Measurements from ENCODE around the gene PHAF1. TPM values are rescaled to one million over a fixed set of nuclear protein-coding genes. Genes with fewer than 3 reads are reported as not detected.

The PHAF1 gene
- total and polyA plus RNA-seq, 2 of the 13 experiments (the other 11 are each of a cell fraction or from before 2014, with no cell fraction given): 48.3 to 174 TPM

DNA sequence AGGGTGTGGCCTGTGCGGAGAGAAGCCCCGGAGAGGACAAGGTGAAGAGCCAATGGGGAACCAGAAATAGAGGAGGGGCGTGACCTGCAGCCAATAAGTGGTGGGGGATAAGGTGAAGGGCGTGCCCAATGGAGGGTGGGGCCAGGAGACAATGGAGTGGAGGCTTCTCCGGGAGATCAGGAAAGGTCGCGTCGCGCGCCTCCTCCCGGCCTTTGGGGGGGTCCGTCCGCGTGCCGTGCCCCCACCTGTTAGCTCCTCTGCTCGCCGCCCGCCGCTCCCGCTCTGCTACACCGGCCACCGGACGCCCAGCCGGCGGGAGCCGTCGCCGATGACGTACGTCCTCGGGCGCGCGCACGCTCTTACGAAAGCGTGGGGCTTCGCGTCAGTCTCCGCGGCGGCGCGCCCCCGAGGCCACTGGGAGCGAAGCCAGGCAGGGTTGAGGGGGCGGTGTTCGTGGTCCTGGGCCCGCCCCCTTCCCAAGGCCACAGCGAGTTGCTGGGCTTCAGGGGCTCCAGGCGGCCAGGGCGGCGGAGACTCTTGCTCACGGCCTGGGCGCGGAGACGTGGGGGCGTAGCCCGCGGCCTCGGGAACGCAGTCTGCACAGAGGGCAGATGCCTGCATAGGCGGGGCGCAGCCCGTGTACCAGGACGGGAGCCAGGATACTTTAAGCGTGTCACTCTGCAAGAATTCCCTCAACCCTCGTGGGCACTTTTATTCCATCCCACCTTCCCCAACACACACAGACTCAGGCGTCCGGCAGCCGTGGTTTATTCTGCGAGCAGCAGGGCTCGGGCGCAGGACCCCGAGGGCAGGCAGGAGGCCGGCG, 74.1 kb downstream of the PHAF1 start, which contains the start of gene MATCAP1 (continued):
- TF ChIP-seq NCOA2 (CRISPR knock-in tag; IDR thresholded peaks at IDR 0.05) (peak; percentile 35; the same call in 1 of the 2 replicates), HOXD1 (CRISPR knock-in tag; IDR thresholded peaks at IDR 0.05) (no peak), ZNF547 (CRISPR knock-in tag; IDR thresholded peaks at IDR 0.05) (peak; percentile 70; the same call in 1 of the 2 replicates), DMAP1 (CRISPR knock-in tag; IDR thresholded peaks at IDR 0.05) (peak; percentile 75; the same call in 1 of the 2 replicates), KDM5B (CRISPR knock-in tag; IDR thresholded peaks at IDR 0.05; ENCODE audit: borderline replicate concordance) (peak; percentile 92), SNAI1 (CRISPR knock-in tag; IDR thresholded peaks at IDR 0.05; ENCODE audit: borderline replicate concordance) (no peak), DR1 (CRISPR knock-in tag; IDR thresholded peaks at IDR 0.05) (0 out of 2 replicates have a peak, but pooled peaks have one; percentile 36), GFI1 (CRISPR knock-in tag; IDR thresholded peaks at IDR 0.05; ENCODE audit: borderline replicate concordance) (no peak; the same call in 1 of the 2 replicates), NFRKB (IDR thresholded peaks at IDR 0.05) (no peak), NR2F6 (IDR thresholded peaks at IDR 0.05) (no peak), NR2F6 (CRISPR knock-in tag; IDR thresholded peaks at IDR 0.05) (no peak), ZNF670 (CRISPR knock-in tag; IDR thresholded peaks at IDR 0.05; ENCODE audit: borderline replicate concordance) (peak; percentile 22; the same call in 1 of the 2 replicates), PTBP1 (IDR thresholded peaks at IDR 0.05; ENCODE audit: low read depth, low read length, poor library complexity, severe bottlenecking) (no peak), HNRNPH1 (optimal IDR thresholded peaks at IDR 0.05; ENCODE audit: low read depth, low read length) (no peak), ZNF296 (CRISPR knock-in tag; conservative IDR thresholded peaks at IDR 0.05) (no peak), NFKBIZ (CRISPR knock-in tag; IDR thresholded peaks at IDR 0.05) (peak; percentile 42; the same call in 1 of the 2 replicates), MYC (CRISPR knock-in tag; IDR thresholded peaks at IDR 0.05; ENCODE audit: borderline replicate concordance) (peak; percentile 80), ZNF343 (CRISPR knock-in tag; IDR thresholded peaks at IDR 0.05) (peak; percentile 93), TCF12 (IDR thresholded peaks at IDR 0.05) (no peak), TCF12 (CRISPR knock-in tag; IDR thresholded peaks at IDR 0.05) (0 out of 2 replicates have a peak, but pooled peaks have one; percentile 73), SRF (IDR thresholded peaks at IDR 0.05; ENCODE audit: low read depth, low read length) (no peak), ZNF354B (CRISPR knock-in tag; IDR thresholded peaks at IDR 0.05) (no peak), BHLHE40 (IDR thresholded peaks at IDR 0.05; ENCODE audit: low read length) (0 out of 2 replicates have a peak, but pooled peaks have one; percentile 17)
- TF ChIP-seq, protein P1, sequence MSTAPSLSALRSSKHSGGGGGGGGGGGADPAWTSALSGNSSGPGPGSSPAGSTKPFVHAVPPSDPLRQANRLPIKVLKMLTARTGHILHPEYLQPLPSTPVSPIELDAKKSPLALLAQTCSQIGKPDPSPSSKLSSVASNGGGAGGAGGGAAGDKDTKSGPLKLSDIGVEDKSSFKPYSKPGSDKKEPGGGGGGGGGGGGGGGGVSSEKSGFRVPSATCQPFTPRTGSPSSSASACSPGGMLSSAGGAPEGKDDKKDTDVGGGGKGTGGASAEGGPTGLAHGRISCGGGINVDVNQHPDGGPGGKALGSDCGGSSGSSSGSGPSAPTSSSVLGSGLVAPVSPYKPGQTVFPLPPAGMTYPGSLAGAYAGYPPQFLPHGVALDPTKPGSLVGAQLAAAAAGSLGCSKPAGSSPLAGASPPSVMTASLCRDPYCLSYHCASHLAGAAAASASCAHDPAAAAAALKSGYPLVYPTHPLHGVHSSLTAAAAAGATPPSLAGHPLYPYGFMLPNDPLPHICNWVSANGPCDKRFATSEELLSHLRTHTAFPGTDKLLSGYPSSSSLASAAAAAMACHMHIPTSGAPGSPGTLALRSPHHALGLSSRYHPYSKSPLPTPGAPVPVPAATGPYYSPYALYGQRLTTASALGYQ (CRISPR knock-in tag; IDR thresholded peaks at IDR 0.05): peak; percentile 78; the same call in 1 of the 2 replicates
- TF ChIP-seq, protein P2, sequence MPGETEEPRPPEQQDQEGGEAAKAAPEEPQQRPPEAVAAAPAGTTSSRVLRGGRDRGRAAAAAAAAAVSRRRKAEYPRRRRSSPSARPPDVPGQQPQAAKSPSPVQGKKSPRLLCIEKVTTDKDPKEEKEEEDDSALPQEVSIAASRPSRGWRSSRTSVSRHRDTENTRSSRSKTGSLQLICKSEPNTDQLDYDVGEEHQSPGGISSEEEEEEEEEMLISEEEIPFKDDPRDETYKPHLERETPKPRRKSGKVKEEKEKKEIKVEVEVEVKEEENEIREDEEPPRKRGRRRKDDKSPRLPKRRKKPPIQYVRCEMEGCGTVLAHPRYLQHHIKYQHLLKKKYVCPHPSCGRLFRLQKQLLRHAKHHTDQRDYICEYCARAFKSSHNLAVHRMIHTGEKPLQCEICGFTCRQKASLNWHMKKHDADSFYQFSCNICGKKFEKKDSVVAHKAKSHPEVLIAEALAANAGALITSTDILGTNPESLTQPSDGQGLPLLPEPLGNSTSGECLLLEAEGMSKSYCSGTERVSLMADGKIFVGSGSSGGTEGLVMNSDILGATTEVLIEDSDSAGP (CRISPR knock-in tag; IDR thresholded peaks at IDR 0.05; ENCODE audit: borderline replicate concordance): peak; percentile 92; the same call in 1 of the 2 replicates
- TF ChIP-seq, protein P3, sequence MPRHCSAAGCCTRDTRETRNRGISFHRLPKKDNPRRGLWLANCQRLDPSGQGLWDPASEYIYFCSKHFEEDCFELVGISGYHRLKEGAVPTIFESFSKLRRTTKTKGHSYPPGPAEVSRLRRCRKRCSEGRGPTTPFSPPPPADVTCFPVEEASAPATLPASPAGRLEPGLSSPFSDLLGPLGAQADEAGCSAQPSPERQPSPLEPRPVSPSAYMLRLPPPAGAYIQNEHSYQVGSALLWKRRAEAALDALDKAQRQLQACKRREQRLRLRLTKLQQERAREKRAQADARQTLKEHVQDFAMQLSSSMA (CRISPR knock-in tag; IDR thresholded peaks at IDR 0.05): peak; percentile 73; the same call in 1 of the 2 replicates
- TF ChIP-seq, protein P4, sequence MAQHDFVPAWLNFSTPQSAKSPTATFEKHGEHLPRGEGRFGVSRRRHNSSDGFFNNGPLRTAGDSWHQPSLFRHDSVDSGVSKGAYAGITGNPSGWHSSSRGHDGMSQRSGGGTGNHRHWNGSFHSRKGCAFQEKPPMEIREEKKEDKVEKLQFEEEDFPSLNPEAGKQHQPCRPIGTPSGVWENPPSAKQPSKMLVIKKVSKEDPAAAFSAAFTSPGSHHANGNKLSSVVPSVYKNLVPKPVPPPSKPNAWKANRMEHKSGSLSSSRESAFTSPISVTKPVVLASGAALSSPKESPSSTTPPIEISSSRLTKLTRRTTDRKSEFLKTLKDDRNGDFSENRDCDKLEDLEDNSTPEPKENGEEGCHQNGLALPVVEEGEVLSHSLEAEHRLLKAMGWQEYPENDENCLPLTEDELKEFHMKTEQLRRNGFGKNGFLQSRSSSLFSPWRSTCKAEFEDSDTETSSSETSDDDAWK (CRISPR knock-in tag; IDR thresholded peaks at IDR 0.05): no peak

All from HepG2 (cell line).